Brain microvascular endothelial cell (primary cell): ENCODE data around the gene TRAPPC2.

Experiments
- DNase-seq: peaks from one replicate; pipeline ENCODE4 v3.0.0-alpha.2; 2020
- H3K27ac ChIP-seq: fragments of 250-450 bp; sonication (Bioruptor Pico); 2 replicates; pipeline ENCODE4 v1.5.1; 2020; ENCODE audit warnings: mild to moderate bottlenecking, moderate library complexity
- H3K27me3 ChIP-seq: fragments of 250-450 bp; sonication (Bioruptor Pico); replicated peaks from 2 replicates; pipeline ENCODE4 v1.5.1; 2020; ENCODE audit warnings: mild to moderate bottlenecking
- H3K36me3 ChIP-seq: fragments of 250-450 bp; sonication (Bioruptor Pico); replicated peaks from 2 replicates; pipeline ENCODE4 v1.5.1; 2020; ENCODE audit warnings: mild to moderate bottlenecking
- H3K4me3 ChIP-seq: 2 replicates; pipeline ENCODE4 v1.5.1; 2011; ENCODE audit warnings: low read depth, mild to moderate bottlenecking, control low read depth, low read length, moderate library complexity
- CTCF ChIP-seq: IDR thresholded peaks from 2 replicates; pipeline ENCODE4 v1.5.1; 2011; ENCODE audit warnings: low read depth, mild to moderate bottlenecking, moderate library complexity, low read length, control low read depth, inconsistent platforms; ENCODE audit errors: missing control alignments
- in situ Hi-C: cut with HindIII; loops from 2 replicates; pipeline ENCODE4 v1.10.0; 2017; ENCODE audit warnings: low sequenced_read_pairs, low pct_ligation_motif_present

TRAPPC2 gene

GRCh38 chrX:13689741-13690211, 44.6 kb downstream of the TRAPPC2 start:
- TF ChIP-seq CTCF: no peak
- Histone ChIP-seq H3K36me3 (no peaks in the 10 kb centered on the region), H3K27me3 (peaks cover 3% of the 10 kb centered on the region), H3K4me3 (peak overlapping the region; percentile 79), H3K27ac (peak overlapping the region; percentile 95)
- in situ Hi-C loops: no loop called here
- DNase-seq: no peak

GRCh38 chrX:13688958-13689740, 45.3 kb downstream of the TRAPPC2 start, which contains the start of gene RAB9A:
Gene RAB9A (plus strand): TSS chrX:13689128. CDS start chrX:13708747, 19,619 bp downstream.
- in situ Hi-C loops: no loop called here
- TF ChIP-seq CTCF: no peak
- peaks cover 3% of the 10 kb centered on the region for H3K27me3 ChIP-seq
- peak within 1 kb of the TSS; percentile 95 for H3K27ac ChIP-seq
- DNase-seq: peak; percentile 57
- H3K4me3 ChIP-seq: peak within 1 kb of the TSS; percentile 79
- no peaks in the 10 kb centered on the region for H3K36me3 ChIP-seq

GRCh38 chrX:13688384-13688957, 45.9 kb downstream of the TRAPPC2 start:
- peaks cover 3% of the 10 kb centered on the region for H3K27me3 ChIP-seq
- in situ Hi-C loops: no loop called here
- no peak for DNase-seq
- peak overlapping the region; percentile 95 for H3K27ac ChIP-seq
- no peak for TF ChIP-seq CTCF
- H3K36me3 ChIP-seq: no peaks in the 10 kb centered on the region
- H3K4me3 ChIP-seq: peak overlapping the region; percentile 79

- no peak overlapping the region for H3K27ac ChIP-seq
- H3K4me3 ChIP-seq: no peak overlapping the region
- DNase-seq: no peak
- H3K27me3 ChIP-seq: peaks cover 3% of the 10 kb centered on the region
- no peaks in the 10 kb centered on the region for H3K36me3 ChIP-seq
- in situ Hi-C loops: no loop called here
- TF ChIP-seq CTCF: no peak
These were observed 47.2 kb downstream of the TRAPPC2 start for GRCh38 chrX:13687203-13687602.

- H3K36me3 ChIP-seq: no peaks in the 10 kb centered on the region
- in situ Hi-C loops: no loop called here
- TF ChIP-seq CTCF: no peak
- H3K4me3 ChIP-seq: no peak overlapping the region
- H3K27me3 ChIP-seq: peaks cover 3% of the 10 kb centered on the region
- H3K27ac ChIP-seq: no peak overlapping the region
- peak; percentile 9 for DNase-seq
These were observed 49.2 kb downstream of the TRAPPC2 start for GRCh38 chrX:13685126-13685763.
